ENCODE measurements around the gene GLE1.
A peak's percentile ranks its signal among the peaks of the same experiment; 100 is the strongest.
"Not testable (repeated sequence)": the region's sequence is repeated elsewhere in the genome, so short reads cannot be mapped to it uniquely, and the experiment has no call there.

The GLE1 gene

GRCh38 chr9:128497824-128498610, 6.5 kb upstream of the GLE1 start:
- no peak for DNase-seq (ENCODE audit: low read depth)

DNA sequence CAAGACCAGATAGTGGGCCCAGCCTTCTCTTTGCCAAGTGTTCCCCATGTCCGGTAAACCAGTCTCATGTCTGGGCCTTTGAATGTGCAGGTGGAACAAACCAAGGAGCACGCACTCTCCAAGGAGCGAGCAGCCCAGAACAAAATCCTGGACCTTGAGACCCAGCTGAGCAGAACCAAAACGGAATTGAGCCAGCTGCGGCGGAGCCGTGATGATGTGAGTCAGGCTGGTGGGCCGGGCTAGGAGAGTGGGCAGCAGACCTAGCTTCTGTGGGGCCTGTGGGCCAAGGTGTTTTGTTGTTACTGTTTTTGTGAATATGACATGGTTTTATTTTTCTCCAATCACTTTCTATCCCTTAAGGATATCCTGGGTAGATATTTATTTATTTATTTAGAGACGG, 5.6 kb upstream of the GLE1 start:
- DNase-seq (ENCODE audit: low read depth): no peak

DNA sequence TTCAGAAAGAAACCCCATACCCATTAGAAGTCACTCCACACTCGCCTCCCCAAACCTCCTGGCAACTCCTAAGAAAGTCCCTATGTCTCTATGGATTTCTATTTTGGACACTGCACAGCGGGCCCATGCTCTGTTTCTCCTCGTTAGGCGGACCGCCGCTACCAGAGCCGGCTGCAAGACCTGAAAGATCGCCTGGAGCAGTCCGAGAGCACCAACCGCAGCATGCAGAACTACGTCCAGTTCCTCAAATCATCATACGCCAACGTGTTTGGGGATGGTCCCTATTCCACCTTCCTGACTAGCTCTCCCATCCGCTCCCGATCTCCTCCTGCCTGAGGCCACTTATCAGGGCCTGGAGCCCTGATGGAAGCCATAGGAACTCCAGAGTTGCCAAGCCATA, 4.6 kb upstream of the GLE1 start:
- DNase-seq (ENCODE audit: low read depth): no peak

DNA sequence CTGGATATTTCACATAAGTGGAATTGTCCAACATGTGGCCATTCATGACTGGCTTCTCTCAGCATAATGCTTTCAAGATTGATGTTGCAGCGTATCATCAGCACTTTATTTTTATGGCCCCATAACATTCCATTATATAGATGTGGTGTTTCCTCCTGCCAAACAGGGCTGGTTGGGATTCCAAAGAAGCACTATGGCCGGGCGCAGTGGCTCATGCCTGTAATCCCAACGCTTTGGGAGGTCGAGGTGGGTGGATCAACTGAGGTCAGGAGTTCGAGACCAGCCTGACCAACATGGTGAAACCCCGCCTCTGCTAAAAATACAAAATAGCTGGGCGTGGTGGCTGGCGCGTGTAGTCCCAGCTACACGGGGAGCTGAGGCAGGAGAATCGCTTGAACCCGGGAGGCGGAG, 1.1 kb upstream of the GLE1 start:
- DNase-seq (ENCODE audit: low read depth): not testable (repeated sequence)

DNA sequence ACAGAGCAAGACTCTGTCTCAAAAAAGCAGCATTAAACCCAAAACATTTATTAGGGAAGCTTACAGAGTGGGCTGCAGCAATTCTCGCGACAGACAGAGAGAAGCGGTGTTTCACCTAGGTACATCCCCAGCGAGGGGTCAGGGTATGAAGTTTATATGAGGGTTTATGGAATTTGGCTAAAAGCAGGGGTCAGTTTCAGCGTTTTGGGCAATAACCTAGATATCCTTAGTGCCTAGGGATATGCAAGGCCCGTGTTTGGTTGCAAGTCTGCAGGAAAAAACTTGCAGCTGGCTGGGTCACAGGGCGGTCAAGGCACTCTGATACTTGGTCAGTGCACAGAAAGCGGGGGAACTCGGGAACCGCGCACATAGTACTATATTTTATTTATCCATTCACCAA, 649 bp upstream of the GLE1 start:
- DNase-seq (ENCODE audit: low read depth): no peak

DNA sequence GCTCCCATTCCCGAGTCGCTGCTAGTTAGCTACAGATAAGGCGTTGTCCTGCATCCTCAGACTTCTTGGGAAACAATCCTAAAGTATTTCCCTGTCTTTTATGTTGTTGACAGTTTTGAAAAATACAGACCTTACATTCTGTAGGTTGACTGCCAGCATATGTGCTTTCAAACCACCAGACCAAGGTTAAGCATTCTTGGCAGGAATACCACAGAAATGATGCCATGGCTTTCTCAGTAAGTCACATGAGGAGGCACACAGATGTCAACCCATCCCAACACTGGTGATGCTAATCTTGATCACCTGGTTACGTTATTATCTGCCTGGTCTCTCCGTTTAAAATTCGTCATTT, 871 bp downstream of the GLE1 start:
- DNase-seq (ENCODE audit: low read depth): no peak

DNA sequence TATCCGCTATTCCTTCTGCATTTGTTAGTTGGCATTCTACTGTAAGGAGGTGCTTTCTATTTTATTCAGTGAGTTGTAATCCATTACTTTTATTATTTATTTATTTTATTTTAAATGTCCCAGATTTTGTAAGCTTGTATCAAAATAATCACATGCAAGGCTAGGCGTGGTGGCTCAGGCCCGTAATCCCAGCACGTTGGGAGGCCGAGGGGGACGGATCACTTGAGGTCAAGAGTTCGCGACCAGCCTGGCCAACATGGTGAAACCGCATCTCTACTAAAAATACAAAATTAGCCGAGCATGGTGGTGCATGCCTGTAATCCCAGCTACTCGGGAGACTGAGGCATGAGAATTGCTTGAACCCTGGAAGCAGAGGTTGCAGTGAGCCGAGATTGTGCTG, 1.4 kb downstream of the GLE1 start:
- not testable (repeated sequence) for DNase-seq (ENCODE audit: low read depth)

DNA sequence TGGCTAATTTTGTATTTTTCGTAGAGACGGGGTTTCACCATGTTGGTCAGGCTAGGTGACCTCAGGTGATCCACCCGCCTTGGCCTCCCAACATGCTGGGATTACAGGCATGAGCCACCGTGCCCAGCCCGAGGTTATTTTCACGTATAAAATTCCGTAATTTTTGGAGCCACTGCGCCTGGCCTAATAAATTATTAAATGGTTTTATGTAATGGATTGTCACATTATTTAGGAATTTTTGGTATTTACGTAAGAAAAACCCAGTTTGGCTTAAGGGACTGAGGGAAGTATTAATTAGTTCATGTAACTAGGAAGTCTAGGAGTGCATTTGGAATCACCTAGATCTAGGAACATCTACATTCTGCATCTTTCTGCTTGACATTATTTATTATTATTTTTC, 8.3 kb downstream of the GLE1 start:
- DNase-seq (ENCODE audit: low read depth): no peak

DNA sequence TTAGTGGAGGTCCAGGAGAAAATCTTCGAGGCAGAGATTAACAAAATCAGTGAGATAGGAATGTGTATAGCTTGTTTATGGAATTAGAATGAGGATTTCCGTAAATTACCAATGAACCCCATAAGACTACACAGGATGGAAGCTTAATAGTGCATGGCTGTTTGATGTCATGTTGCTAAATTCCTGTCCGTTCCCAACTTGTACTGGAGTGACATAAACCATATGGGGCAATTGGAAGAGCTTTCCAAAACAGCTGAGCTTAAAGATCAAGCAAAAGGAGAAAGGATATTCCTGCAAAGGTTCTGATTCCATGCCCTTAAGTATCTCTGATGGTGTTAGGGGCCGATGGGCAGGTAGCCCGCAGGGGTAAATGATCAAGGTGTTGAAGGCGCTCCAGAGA, 17.4 kb downstream of the GLE1 start:
- DNase-seq (ENCODE audit: low read depth): no peak

GRCh38 chr9:128523199-128523925, 18.8 kb downstream of the GLE1 start:
- no peak for DNase-seq (ENCODE audit: low read depth)

- no peak for DNase-seq (ENCODE audit: low read depth)
Observed at GRCh38 chr9:128526720-128527119, 22.2 kb downstream of the GLE1 start.

- no peak for DNase-seq (ENCODE audit: low read depth)
Observed at GRCh38 chr9:128528445-128529160, 24.1 kb downstream of the GLE1 start.

- no peak for DNase-seq (ENCODE audit: low read depth)
Observed at GRCh38 chr9:128529191-128529590, 24.7 kb downstream of the GLE1 start.

DNA sequence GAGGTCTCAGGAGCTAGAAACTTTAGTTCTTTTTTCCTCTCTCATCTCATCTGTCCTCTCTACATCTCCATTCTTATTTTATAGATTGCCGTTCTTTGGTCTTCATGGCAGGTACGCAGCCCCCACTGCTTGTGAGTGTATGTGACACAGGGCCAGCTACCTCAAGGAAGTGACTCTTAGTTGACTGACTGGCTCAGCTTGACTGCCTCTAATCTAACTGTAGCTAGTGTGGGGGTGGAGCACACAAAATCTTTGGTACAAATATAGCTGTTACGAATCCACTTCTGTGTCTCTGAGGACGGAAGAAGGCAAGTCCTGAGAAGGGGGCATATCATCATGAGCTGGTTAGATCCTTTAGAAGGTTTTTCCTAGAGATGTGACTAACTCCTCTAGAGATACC, 28.1 kb downstream of the GLE1 start:
- no peak for DNase-seq (ENCODE audit: low read depth)

GRCh38 chr9:128540634-128541360, 36.3 kb downstream of the GLE1 start:
- no peak for DNase-seq (ENCODE audit: low read depth)

DNA sequence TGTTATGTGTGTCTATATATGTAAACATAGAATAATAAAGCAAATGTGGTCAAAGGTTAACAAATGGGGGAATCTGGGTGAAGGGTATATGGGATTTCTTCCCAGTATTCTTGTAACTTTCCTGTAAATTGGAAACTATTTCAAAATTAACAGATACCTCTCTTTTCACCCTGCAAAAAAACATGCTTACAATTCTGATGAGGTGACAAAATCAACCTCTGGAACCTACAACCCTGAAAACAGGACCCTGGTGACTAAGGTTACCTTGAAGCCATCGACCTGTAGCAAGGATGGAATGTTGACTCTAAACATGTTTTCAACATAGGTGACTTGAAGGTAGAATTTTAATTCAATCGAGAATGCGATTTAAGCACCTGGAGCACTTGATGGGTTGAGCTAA, 42.0 kb downstream of the GLE1 start:
- DNase-seq (ENCODE audit: low read depth): no peak

DNA sequence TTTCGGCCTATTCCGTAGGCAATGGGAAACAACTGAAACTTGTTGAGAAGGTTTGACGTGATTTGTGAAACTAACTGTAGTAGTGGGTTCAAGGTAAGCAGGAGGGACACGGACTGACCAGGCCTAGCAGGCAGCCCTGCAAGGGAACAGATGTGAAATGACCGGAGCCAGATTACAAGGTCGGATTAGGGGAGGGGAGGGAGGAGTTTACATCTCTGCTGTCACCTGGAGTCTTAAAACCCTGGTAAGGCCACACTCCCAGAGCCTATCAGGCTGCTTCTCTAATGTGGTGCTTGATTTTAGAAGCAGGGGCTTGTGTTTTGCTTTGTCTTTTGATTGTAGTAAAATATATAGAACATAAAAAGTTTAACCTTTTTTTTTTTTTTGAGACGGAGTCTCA, 44.4 kb downstream of the GLE1 start:
- DNase-seq (ENCODE audit: low read depth): no peak

- DNase-seq (ENCODE audit: low read depth): no peak
Observed at GRCh38 chr9:128550226-128550625, 45.7 kb downstream of the GLE1 start.

DNA sequence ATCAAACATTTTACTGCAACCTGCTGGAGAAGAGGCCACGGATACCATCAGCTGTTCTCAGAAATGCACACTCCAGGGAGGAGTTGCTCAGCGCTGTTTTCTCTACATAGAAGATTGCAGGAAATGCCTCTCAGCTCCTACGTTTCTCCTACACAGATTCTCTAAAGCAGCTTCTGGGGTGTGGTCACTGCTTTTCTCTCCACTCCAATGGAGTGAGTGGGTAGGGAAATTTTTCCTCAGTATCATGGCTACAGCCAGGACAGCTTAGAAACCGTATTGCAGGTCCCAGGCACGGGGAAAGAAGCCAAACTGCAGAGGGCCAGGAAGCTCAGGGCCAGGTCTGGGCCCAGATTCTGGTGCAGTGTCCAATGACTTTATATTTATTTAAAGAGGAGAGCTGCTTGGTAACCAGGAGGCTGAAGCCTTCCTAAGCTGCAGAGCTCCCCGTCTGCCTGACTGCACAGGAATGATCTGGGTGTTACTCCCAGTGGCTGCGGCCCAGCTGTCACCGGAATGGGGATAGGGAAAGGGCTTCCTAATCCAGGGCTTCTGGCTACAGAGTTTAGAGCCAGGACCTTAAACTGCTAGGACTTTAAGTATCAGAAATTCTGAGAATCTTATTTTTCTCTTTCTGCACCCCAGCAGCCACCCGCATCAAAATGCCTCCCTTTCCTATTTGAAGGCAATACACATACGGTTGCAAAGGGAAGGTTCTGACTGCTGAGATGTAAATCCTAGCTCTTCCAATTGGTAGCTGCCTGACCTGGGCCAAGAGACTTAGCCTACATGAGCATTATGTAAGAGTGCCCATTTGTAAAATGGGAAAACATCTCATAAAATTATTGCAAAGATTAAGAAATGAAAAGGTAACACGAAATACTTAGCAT, 46.5 kb downstream of the GLE1 start:
- no peak for DNase-seq (ENCODE audit: low read depth)

- no peak for DNase-seq (ENCODE audit: low read depth)
Observed at GRCh38 chr9:128551657-128552152, 47.2 kb downstream of the GLE1 start.

GRCh38 chr9:128552153-128552743, 47.7 kb downstream of the GLE1 start, which contains the start of gene SPTAN1:
TSS of gene SPTAN1 (plus strand) at chr9:128552587. CDS start at chr9:128566741, 14,154 bp downstream.
- DNase-seq (ENCODE audit: low read depth): peak; percentile 92
